HepG2 (cell line): ENCODE measurements around the gene B9D2. TPM values are rescaled to one million over a fixed set of nuclear protein-coding genes. Genes with fewer than 3 reads are reported as not detected.
A peak's percentile ranks its signal among the peaks of the same experiment; 100 is the strongest.

ENCODE experiments used
- ATAC-seq: fragments of 200-7000 bp; cut with Tn5 transposase; 3 replicates; pipeline ENCODE4 v1.9.1; 2020; ENCODE audit warnings: mild to moderate bottlenecking, moderate library complexity
- BruUV-seq: library from RNA; stranded (reverse); fragments of 400-500 nt; replicated peaks from 2 replicates; lab custom pipeline; 2021; lab: Mats Ljungman, UMichigan
- CTCF ChIA-PET: fragments of 300-600 bp; formaldehyde crosslinking; extraction: SDS; loops from one replicate; lab custom pipeline; 2021; ENCODE audit warnings: low total read pairs, inconsistent platforms, low intra/inter-chr PET ratio; lab: Yijun Ruan, JAX
- POLR2A ChIA-PET: fragments of 350-600 bp; sonication (Branson Sonifier 250); formaldehyde crosslinking; loops from one replicate; lab custom pipeline; 2020; ENCODE audit warnings: antibody characterized with exemption, inconsistent platforms; lab: Yijun Ruan, JAX
- DNase-seq: peaks from one replicate; pipeline ENCODE4 v3.0.0-alpha.2; 2015; ENCODE audit warnings: low spot score
- FAIRE-seq: peaks from 3 replicates; lab custom pipeline; 2011; peaks lifted over from hg19 to GRCh38; lab: Jason Lieb, UNC
- H2AFZ ChIP-seq: one replicate; pipeline ENCODE4 v1.6.1; 2011; ENCODE audit warnings: low read length, inconsistent platforms
- H3K27ac ChIP-seq: fragments of 300-600 bp; 3 replicates; pipeline ENCODE4 v1.8.0; 2011; ENCODE audit warnings: mixed run types, mild to moderate bottlenecking, mixed read lengths, low read length, inconsistent platforms; ENCODE audit not compliant: insufficient read depth; ENCODE audit errors: extremely low read length
- H3K27me3 ChIP-seq, 2 experiments: fragments of 200-600 bp in 1 of 2; 2 replicates in 1 of 2; 3 replicates in 1 of 2; pipeline versions ENCODE4 v1.6.0 to v1.8.0; 2011; ENCODE audit warnings: low read length in 2 of 2, mild to moderate bottlenecking in 2 of 2, moderate library complexity in 2 of 2, inconsistent platforms in 1 of 2; ENCODE audit not compliant: insufficient read depth in 2 of 2, control insufficient read depth in 1 of 2
- H3K36me3 ChIP-seq, 2 experiments: fragments of 200-600 bp in 1 of 2; replicated peaks in 1 of 2; 2 replicates in 1 of 2; 3 replicates in 1 of 2; pipeline versions ENCODE4 v1.5.1 to v1.8.0; 2011; ENCODE audit warnings: low read length in 2 of 2, inconsistent platforms in 1 of 2; ENCODE audit not compliant: insufficient read depth in 2 of 2, control insufficient read depth in 1 of 2
- H3K4me1 ChIP-seq: 2 replicates; pipeline ENCODE4 v1.5.1; 2012; ENCODE audit warnings: low read length, inconsistent platforms; ENCODE audit not compliant: insufficient read depth
- H3K4me2 ChIP-seq: 2 replicates; pipeline ENCODE4 v1.6.0; 2011; ENCODE audit warnings: low read depth, low read length, inconsistent platforms
- H3K4me3 ChIP-seq, 3 experiments: fragments of 200-600 bp in 1 of 3; sonication (generic), shearing (Covaris generic) in 1 of 3; replicated peaks in 1 of 3; 2 replicates each; pipeline ENCODE4 v1.5.1; 2011 to 2016; ENCODE audit warnings: low read length in 3 of 3, inconsistent platforms in 2 of 3, low read depth in 2 of 3, mild to moderate bottlenecking in 2 of 3, control low read depth in 1 of 3, mixed read lengths in 1 of 3; ENCODE audit not compliant: insufficient read depth in 1 of 3
- H3K79me2 ChIP-seq: one replicate; pipeline ENCODE4 v1.6.1; 2011; ENCODE audit warnings: low read length, inconsistent platforms; ENCODE audit not compliant: insufficient read depth
- H3K9ac ChIP-seq: 2 replicates; pipeline ENCODE4 v1.6.0; 2011; ENCODE audit warnings: mild to moderate bottlenecking, low read depth, low read length, inconsistent platforms; ENCODE audit not compliant: insufficient read depth
- H3K9me3 ChIP-seq: 2 replicates; pipeline ENCODE4 v1.5.1; 2012; ENCODE audit warnings: mild to moderate bottlenecking, low read length
- H4K20me1 ChIP-seq: 2 replicates; pipeline ENCODE4 v1.6.0; 2011; ENCODE audit warnings: inconsistent platforms, mild to moderate bottlenecking, low read length, moderate library complexity; ENCODE audit not compliant: insufficient read depth
- CBX1 ChIP-seq: IDR thresholded peaks from one replicate; pipeline ENCODE4 v1.6.1; 2016; ENCODE audit warnings: antibody characterized with exemption, low read depth
- CBX2 ChIP-seq, 2 experiments: fragments of 200-600 bp in 1 of 2; sonication (generic); formaldehyde crosslinking in 1 of 2; IDR thresholded peaks; 2 replicates each; pipeline versions ENCODE4 v1.7.0 to v1.8.1; 2018 to 2022; ENCODE audit warnings: low read depth in 2 of 2, low read length in 1 of 2, mild to moderate bottlenecking in 1 of 2, missing genetic modification reagents in 1 of 2
- ESRRA ChIP-seq: sonication (generic); formaldehyde crosslinking; IDR thresholded peaks from 2 replicates; pipeline ENCODE4 v1.5.1; 2020; ENCODE audit warnings: mild to moderate bottlenecking, low read depth, missing genetic modification reagents
- NBN ChIP-seq: fragments of 450-650 bp; conservative IDR thresholded peaks from 2 replicates; pipeline ENCODE4 v1.6.1; 2017
- SAP130 ChIP-seq: IDR thresholded peaks from 2 replicates; pipeline ENCODE4 v1.6.1; 2016; ENCODE audit warnings: low read depth
- STAG1 ChIP-seq: sonication (generic); formaldehyde crosslinking; IDR thresholded peaks from 2 replicates; pipeline ENCODE4 v1.4.0; 2020; ENCODE audit warnings: missing genetic modification reagents
- ZNF136 ChIP-seq: sonication (generic); formaldehyde crosslinking; IDR thresholded peaks from 2 replicates; pipeline ENCODE4 v1.8.1; 2022; ENCODE audit warnings: low read depth, mild to moderate bottlenecking, moderate library complexity, missing genetic modification reagents
- ZNF234 ChIP-seq: sonication (generic); formaldehyde crosslinking; conservative IDR thresholded peaks from 2 replicates; pipeline ENCODE4 v1.5.1; 2020; ENCODE audit warnings: mild to moderate bottlenecking, missing genetic modification reagents
- ZNF557 ChIP-seq: sonication (generic); formaldehyde crosslinking; IDR thresholded peaks from 2 replicates; pipeline ENCODE4 v1.4.0; 2020; ENCODE audit warnings: missing genetic modification reagents
- ZNF652 ChIP-seq: IDR thresholded peaks from 2 replicates; pipeline ENCODE4 v1.6.1; 2016; ENCODE audit warnings: low read depth, borderline replicate concordance
- WGBS: methylation state at CpG from one replicate; pipeline ENCODE4 v1.1.6; 2017; ENCODE audit warnings: low lambda C conversion rate; 5-methylcytosine and 5-hydroxymethylcytosine counted together
- in situ Hi-C: cut with HindIII; loops from 2 replicates; pipeline ENCODE4 v1.10.0; 2017; ENCODE audit warnings: low pct_unique_long_range_greater_than_20kb; ENCODE audit not compliant: extremely low pct_ligation_motif_present
- intact Hi-C: fragments of 100-400 bp; cut with micrococcal nuclease; formaldehyde crosslinking; loops from one replicate; pipeline ENCODE4 v1.10.0; 2022; ENCODE audit not compliant: unreplicated experiment
- polyA plus RNA-seq, 8 experiments: library from polyadenylated mRNA; depleted of rRNA in 3 of 8; stranded (reverse) in 7 of 8; unstranded in 1 of 8; fragments of >200 nt; fragmentation: Illumina TruSeq in 4 of 8; extraction: Trizol in 4 of 8; gene quantifications; 2 replicates each; pipeline versions ENCODE4 v1.2.1 to v1.2.3, GENCODE V29; 2011 to 2016; ENCODE audit warnings: low read depth in 4 of 8, missing spikeins in 1 of 8, mixed read lengths in 1 of 8; ENCODE audit not compliant: insufficient read depth in 1 of 8
- total RNA-seq, 5 experiments: library from RNA; depleted of rRNA; stranded (reverse); fragments of >200 nt; fragmentation: Illumina TruSeq; extraction: Trizol; gene quantifications; 2 replicates each; pipeline ENCODE4 v1.2.3, GENCODE V29; 2016; ENCODE audit warnings: low read depth in 1 of 5
- TF ChIP-seq, protein P1 (sequence below): sonication (generic); formaldehyde crosslinking; IDR thresholded peaks from 2 replicates; pipeline ENCODE4 v1.4.0; 2020; ENCODE audit warnings: missing genetic modification reagents, mild to moderate bottlenecking, borderline replicate concordance
- TF ChIP-seq, protein P2 (sequence below): sonication (generic); formaldehyde crosslinking; IDR thresholded peaks from 2 replicates; pipeline ENCODE4 v1.8.0; 2022; ENCODE audit warnings: missing genetic modification reagents, low read depth, mild to moderate bottlenecking, borderline replicate concordance
- TF ChIP-seq, protein P3 (sequence below): sonication (generic); formaldehyde crosslinking; IDR thresholded peaks from 2 replicates; pipeline ENCODE4 v1.4.0; 2020; ENCODE audit warnings: missing genetic modification reagents

B9D2 gene
- total and polyA plus RNA-seq, 2 of the 13 experiments (the other 11 are each of a cell fraction or from before 2014, with no cell fraction given), result 3.1 to 4.4 TPM

DNA sequence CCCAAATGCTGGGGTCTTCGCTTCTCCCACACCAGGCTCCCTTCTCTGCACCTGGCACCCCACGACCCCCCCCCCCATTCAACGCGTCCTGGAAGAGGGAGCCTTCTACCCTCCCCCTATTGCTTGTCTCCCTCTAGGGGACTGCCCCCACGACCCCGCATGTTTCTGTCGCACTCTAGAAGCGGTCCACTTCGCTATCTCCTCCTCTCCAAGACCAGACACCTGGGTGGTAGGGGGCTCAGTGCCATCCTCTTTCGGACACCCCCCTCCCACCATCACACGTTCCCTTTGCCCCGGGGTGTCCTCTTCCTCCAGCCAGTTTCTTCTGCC is 11.7 kb downstream of the B9D2 start:
- H4K20me1 ChIP-seq, result peaks cover 12% of the 10 kb centered on the region; the same call in 1 of the 2 replicates
- WGBS, result 2% methylated on average over 12 of the region's 12 CpGs

More for the DNA sequence above, 11.7 kb downstream of the B9D2 start:
- H3K27me3 ChIP-seq, result no peaks in the 10 kb centered on the region; a peak in 1 of 5 replicates
- POLR2A ChIA-PET, result interaction anchor here (1.1 to 3.1 kb wide), 11 partner anchors 11 to 126 kb away, joined by 3 to 73 read pairs (median 8); partner anchors contain the start of genes B3GNT8, B9D2, CCDC97 and DMAC2
- no TSS peak for BruUV-seq
- FAIRE-seq (no peak), ATAC-seq (no peak), DNase-seq (no peak)
- no peak overlapping the region for H2AFZ ChIP-seq
- peaks cover 32% of the 10 kb centered on the region for H3K4me1 ChIP-seq
- H3K4me3 ChIP-seq, result peak overlapping the region; percentile 90 to 95 (median 95)
- H3K36me3 ChIP-seq, result peaks cover 6 to 10% of the 10 kb centered on the region in 2 experiments; a peak in 2 of 5 replicates
- TF ChIP-seq SAP130 (CRISPR knock-in tag) (no peak), ZNF234 (CRISPR knock-in tag) (0 out of 2 replicates have a peak, but pooled peaks have one; percentile 41), ZNF136 (CRISPR knock-in tag) (no peak), STAG1 (peak; percentile 33; the same call in 1 of the 2 replicates), CBX2 (IDR thresholded peaks at IDR 0.05; ENCODE audit: low read depth, low read length) (no peak), CBX2 (CRISPR knock-in tag; IDR thresholded peaks at IDR 0.05; ENCODE audit: low read depth) (no peak), ESRRA (CRISPR knock-in tag) (no peak), NBN (no peak), ZNF652 (no peak), ZNF557 (CRISPR knock-in tag) (0 out of 2 replicates have a peak, but pooled peaks have one; percentile 17), CBX1 (no peak)
- TF ChIP-seq, protein P1, sequence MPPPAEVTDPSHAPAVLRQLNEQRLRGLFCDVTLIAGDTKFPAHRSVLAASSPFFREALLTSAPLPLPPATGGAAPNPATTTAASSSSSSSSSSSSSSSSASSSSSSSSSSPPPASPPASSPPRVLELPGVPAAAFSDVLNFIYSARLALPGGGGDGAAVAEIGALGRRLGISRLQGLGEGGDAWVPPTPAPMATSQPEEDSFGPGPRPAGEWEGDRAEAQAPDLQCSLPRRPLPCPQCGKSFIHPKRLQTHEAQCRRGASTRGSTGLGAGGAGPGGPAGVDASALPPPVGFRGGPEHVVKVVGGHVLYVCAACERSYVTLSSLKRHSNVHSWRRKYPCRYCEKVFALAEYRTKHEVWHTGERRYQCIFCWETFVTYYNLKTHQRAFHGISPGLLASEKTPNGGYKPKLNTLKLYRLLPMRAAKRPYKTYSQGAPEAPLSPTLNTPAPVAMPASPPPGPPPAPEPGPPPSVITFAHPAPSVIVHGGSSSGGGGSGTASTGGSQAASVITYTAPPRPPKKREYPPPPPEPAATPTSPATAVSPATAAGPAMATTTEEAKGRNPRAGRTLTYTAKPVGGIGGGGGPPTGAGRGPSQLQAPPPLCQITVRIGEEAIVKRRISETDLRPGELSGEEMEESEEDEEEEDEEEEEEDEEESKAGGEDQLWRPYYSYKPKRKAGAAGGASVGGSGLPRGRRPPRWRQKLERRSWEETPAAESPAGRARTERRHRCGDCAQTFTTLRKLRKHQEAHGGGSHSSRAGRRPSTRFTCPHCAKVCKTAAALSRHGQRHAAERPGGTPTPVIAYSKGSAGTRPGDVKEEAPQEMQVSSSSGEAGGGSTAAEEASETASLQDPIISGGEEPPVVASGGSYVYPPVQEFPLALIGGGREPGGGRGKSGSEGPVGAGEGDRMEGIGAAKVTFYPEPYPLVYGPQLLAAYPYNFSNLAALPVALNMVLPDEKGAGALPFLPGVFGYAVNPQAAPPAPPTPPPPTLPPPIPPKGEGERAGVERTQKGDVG (CRISPR knock-in tag), result no peak
- TF ChIP-seq, protein P2, sequence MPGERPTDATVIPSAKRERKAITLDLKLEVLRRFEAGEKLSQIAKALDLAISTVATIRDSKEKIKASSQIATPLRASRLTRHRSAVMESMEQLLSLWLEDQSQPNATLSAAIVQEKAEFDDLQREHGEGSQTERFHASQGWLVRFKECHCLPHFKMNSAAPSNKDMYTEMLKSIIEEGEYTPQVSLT (CRISPR knock-in tag), result no peak
- TF ChIP-seq, protein P3, sequence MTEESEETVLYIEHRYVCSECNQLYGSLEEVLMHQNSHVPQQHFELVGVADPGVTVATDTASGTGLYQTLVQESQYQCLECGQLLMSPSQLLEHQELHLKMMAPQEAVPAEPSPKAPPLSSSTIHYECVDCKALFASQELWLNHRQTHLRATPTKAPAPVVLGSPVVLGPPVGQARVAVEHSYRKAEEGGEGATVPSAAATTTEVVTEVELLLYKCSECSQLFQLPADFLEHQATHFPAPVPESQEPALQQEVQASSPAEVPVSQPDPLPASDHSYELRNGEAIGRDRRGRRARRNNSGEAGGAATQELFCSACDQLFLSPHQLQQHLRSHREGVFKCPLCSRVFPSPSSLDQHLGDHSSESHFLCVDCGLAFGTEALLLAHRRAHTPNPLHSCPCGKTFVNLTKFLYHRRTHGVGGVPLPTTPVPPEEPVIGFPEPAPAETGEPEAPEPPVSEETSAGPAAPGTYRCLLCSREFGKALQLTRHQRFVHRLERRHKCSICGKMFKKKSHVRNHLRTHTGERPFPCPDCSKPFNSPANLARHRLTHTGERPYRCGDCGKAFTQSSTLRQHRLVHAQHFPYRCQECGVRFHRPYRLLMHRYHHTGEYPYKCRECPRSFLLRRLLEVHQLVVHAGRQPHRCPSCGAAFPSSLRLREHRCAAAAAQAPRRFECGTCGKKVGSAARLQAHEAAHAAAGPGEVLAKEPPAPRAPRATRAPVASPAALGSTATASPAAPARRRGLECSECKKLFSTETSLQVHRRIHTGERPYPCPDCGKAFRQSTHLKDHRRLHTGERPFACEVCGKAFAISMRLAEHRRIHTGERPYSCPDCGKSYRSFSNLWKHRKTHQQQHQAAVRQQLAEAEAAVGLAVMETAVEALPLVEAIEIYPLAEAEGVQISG (CRISPR knock-in tag), result peak; percentile 71; the same call in 1 of the 2 replicates
- peak overlapping the region; percentile 80 for H3K4me2 ChIP-seq
- intact Hi-C loops, result loop anchor here (1.0 to 2.0 kb wide), 2 partner anchors 11 to 27 kb away; no protein-coding TSS in a partner anchor
- no peak overlapping the region for H3K27ac ChIP-seq
- CTCF ChIA-PET, result interaction anchor here (1.4 kb wide), 1 partner anchor 44 kb away, joined by 6 read pairs; no protein-coding TSS in a partner anchor
- in situ Hi-C loops, result loop anchor here (5.0 kb wide), 1 partner anchor 40 kb away; the partner anchor contains the start of gene CCDC97
- H3K79me2 ChIP-seq, result peaks cover 29% of the 10 kb centered on the region
- H3K9ac ChIP-seq, result peak overlapping the region; percentile 82
- H3K9me3 ChIP-seq, result no peaks in the 10 kb centered on the region
